SH-SY5Y (cell line): ENCODE data around the gene CCDC116.

Experiments
- GATA2 ChIP-seq: IDR thresholded peaks from 2 replicates; pipeline ENCODE4 v1.6.1; 2011; ENCODE audit warnings: mild to moderate bottlenecking, low read depth, low read length
- GATA3 ChIP-seq: IDR thresholded peaks from 2 replicates; pipeline ENCODE4 v1.6.1; 2011; ENCODE audit warnings: low read depth, mild to moderate bottlenecking, low read length, moderate library complexity

DNA sequence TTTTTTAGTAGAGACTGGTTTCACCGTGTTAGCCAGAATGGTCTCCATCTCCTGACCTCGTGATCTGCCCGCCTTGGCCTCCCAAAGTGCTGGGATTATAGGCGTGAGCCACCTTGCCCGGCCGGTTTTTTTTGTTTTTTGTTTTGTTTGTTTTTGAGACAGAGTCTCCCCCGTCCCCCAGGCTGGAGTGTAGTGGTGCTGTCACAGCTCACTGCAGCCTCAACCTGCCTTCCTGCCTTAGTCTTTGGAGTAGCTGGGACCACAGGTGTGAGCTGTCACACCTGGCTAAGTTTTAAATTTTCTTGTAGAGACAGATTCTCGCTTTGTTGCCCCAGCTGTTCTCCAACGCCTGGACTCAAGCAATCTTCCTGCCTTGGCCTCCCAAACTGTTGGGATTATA lies 36.5 kb downstream of the CCDC116 start:
- TF ChIP-seq GATA2: no peak
- TF ChIP-seq GATA3: no peak
